GM12878 (cell line): ENCODE results near the gene KRT86. TPM values are rescaled to one million over a fixed set of nuclear protein-coding genes. Genes with fewer than 3 reads are reported as not detected.

Experiments
- ATAC-seq: fragments of 200-7000 bp; cut with Tn5 transposase; 3 replicates; pipeline ENCODE4 v1.9.1; 2020; ENCODE audit warnings: mild to moderate bottlenecking, moderate library complexity
- BruUV-seq: library from RNA; stranded (reverse); fragments of 400-500 nt; replicated peaks from 2 replicates; lab custom pipeline; 2021; lab: Mats Ljungman, UMichigan
- CTCF ChIA-PET: fragments of 300-600 bp; sonication (Branson Sonifier 250); formaldehyde crosslinking; extraction: SDS; loops from one replicate; lab custom pipeline; 2021; ENCODE audit warnings: inconsistent platforms; lab: Yijun Ruan, JAX
- POLR2A ChIA-PET: fragments of 350-600 bp; formaldehyde crosslinking; extraction: SDS; loops from one replicate; lab custom pipeline; 2021; ENCODE audit warnings: inconsistent platforms; lab: Charles Lee
- RAD21 ChIA-PET: fragments of 300-600 bp; sonication (Branson Sonifier 250); formaldehyde crosslinking; loops from one replicate; lab custom pipeline; 2023; ENCODE audit warnings: antibody characterized with exemption; ENCODE audit not compliant: unreplicated experiment; lab: Charles Lee
- SMC1A ChIA-PET: fragments of 300-600 bp; sonication (Branson Sonifier 250); formaldehyde crosslinking; loops from one replicate; lab custom pipeline; 2023; ENCODE audit not compliant: unreplicated experiment, uncharacterized antibody; lab: Charles Lee
- DNase-seq: peaks from one replicate; pipeline ENCODE4 v3.0.0-alpha.2; 2011; ENCODE audit warnings: low read depth, low spot score
- FAIRE-seq: peaks from 3 replicates; lab custom pipeline; 2011; peaks lifted over from hg19 to GRCh38; lab: Jason Lieb, UNC
- H2AFZ ChIP-seq: 2 replicates; pipeline ENCODE4 v1.6.0; 2011; ENCODE audit warnings: low read depth, low read length, control low read depth; ENCODE audit not compliant: control insufficient read depth
- H3K27ac ChIP-seq: 2 replicates; pipeline ENCODE4 v1.5.1; 2011; ENCODE audit warnings: control low read depth; ENCODE audit not compliant: control insufficient read depth, insufficient read depth
- H3K27me3 ChIP-seq, 2 experiments: replicated peaks in 1 of 2; 2 replicates each; pipeline versions ENCODE4 v1.6.0 to v1.6.1; 2011; ENCODE audit warnings: low read length in 1 of 2; ENCODE audit not compliant: control insufficient read depth in 2 of 2, insufficient read depth in 2 of 2
- H3K36me3 ChIP-seq, 2 experiments: 2 replicates each; pipeline ENCODE4 v1.5.1; 2011; ENCODE audit warnings: low read length in 1 of 2; ENCODE audit not compliant: control insufficient read depth in 2 of 2, insufficient read depth in 2 of 2
- H3K4me1 ChIP-seq: 2 replicates; pipeline ENCODE4 v1.6.1; 2011; ENCODE audit warnings: mild to moderate bottlenecking, low read length, moderate library complexity, mixed read lengths; ENCODE audit not compliant: control insufficient read depth, insufficient read depth
- H3K4me2 ChIP-seq: 2 replicates; pipeline ENCODE4 v1.6.0; 2011; ENCODE audit warnings: control low read depth; ENCODE audit not compliant: control insufficient read depth, insufficient read depth
- H3K4me3 ChIP-seq: fragments of 200-600 bp; sonication (generic); 2 replicates; pipeline ENCODE4 v1.5.1; 2016
- H3K79me2 ChIP-seq: 2 replicates; pipeline ENCODE4 v1.6.0; 2011; ENCODE audit warnings: low read length; ENCODE audit not compliant: control insufficient read depth, insufficient read depth
- H3K9ac ChIP-seq: 2 replicates; pipeline ENCODE4 v1.8.0; 2011; ENCODE audit warnings: low read length, control low read depth, mixed read lengths; ENCODE audit not compliant: control insufficient read depth, insufficient read depth
- H3K9me3 ChIP-seq: replicated peaks from 3 replicates; pipeline ENCODE4 v1.5.1; 2011; ENCODE audit warnings: mild to moderate bottlenecking, low read length; ENCODE audit not compliant: control insufficient read depth, insufficient read depth
- H4K20me1 ChIP-seq: 2 replicates; pipeline ENCODE4 v1.6.0; 2011; ENCODE audit not compliant: control insufficient read depth, insufficient read depth
- CEBPB ChIP-seq, 2 experiments: fragments of 150-350 bp in 1 of 2; IDR thresholded peaks; 2 replicates each; pipeline ENCODE4 v1.6.1; 2012 to 2014; ENCODE audit warnings: low read depth in 2 of 2, low read length in 2 of 2, borderline replicate concordance in 1 of 2, inconsistent platforms in 1 of 2
- GABPA ChIP-seq: IDR thresholded peaks from 2 replicates; pipeline ENCODE4 v1.6.1; 2014; ENCODE audit warnings: antibody characterized with exemption, low read depth, mild to moderate bottlenecking, inconsistent platforms
- HDAC6 ChIP-seq: fragments of 200-600 bp; sonication (generic); IDR thresholded peaks from one replicate; pipeline ENCODE4 v1.8.0; 2017; ENCODE audit warnings: antibody characterized with exemption; ENCODE audit not compliant: unreplicated experiment
- MYC ChIP-seq: IDR thresholded peaks from 2 replicates; pipeline ENCODE4 v1.6.1; 2011; ENCODE audit warnings: mild to moderate bottlenecking, low read length, moderate library complexity, inconsistent platforms; ENCODE audit not compliant: insufficient read depth, insufficient replicate concordance, insufficient read length, severe bottlenecking
- NFXL1 ChIP-seq: fragments of 450-650 bp; IDR thresholded peaks from 2 replicates; pipeline ENCODE4 v1.6.1; 2017; ENCODE audit warnings: antibody characterized with exemption, mild to moderate bottlenecking, borderline replicate concordance
- POU2F2 ChIP-seq: IDR thresholded peaks from 3 replicates; pipeline ENCODE4 v1.6.1; 2011; ENCODE audit warnings: low read depth, mild to moderate bottlenecking, low read length, borderline replicate concordance
- YY1 ChIP-seq: IDR thresholded peaks from 2 replicates; pipeline ENCODE4 v1.6.1; 2011; ENCODE audit warnings: low read depth, mild to moderate bottlenecking, low read length
- WGBS: methylation state at CpG from one replicate; pipeline ENCODE4 v1.1.6; 2016; ENCODE audit warnings: low lambda C conversion rate; ENCODE audit not compliant: insufficient replicate concordance, insufficient coverage; ENCODE audit errors: missing lambda C conversion rate; 5-methylcytosine and 5-hydroxymethylcytosine counted together
- in situ Hi-C: fragments of 300-500 bp; cut with MboI; formaldehyde crosslinking; loops from 9 replicates; pipeline ENCODE4 v1.14.3; 2018; ENCODE audit warnings: mixed read lengths
- intact Hi-C: fragments of 100-400 bp; cut with micrococcal nuclease; formaldehyde crosslinking; loops from one replicate; pipeline ENCODE4 v1.14.2; 2022; ENCODE audit not compliant: unreplicated experiment
- polyA plus RNA-seq, 11 experiments: library from polyadenylated mRNA; depleted of rRNA in 4 of 11; unstranded in 6 of 11; stranded (reverse) in 5 of 11; fragments of >200 nt; fragmentation: Nextera tagmentation in 4 of 11; fragmentation: Illumina TruSeq in 1 of 11; extraction: Ambion mirVana in 4 of 11; extraction: Trizol in 1 of 11; gene quantifications; 1 replicate in 1 of 11; 2 replicates in 10 of 11; pipeline versions ENCODE4 v1.2.1 to v1.2.3, GENCODE V29; 2011 to 2016; ENCODE audit warnings: inconsistent platforms in 2 of 11, missing spikeins in 2 of 11, low read depth in 1 of 11
- total RNA-seq, 4 experiments: library from RNA; depleted of rRNA in 3 of 4; stranded (reverse); fragments of >200 nt in 3 of 4; fragmentation: Illumina TruSeq in 1 of 4; extraction: Trizol in 1 of 4; gene quantifications; 2 replicates each; pipeline versions ENCODE4 v1.2.1 to v1.2.3, GENCODE V29; 2013 to 2021
- TF ChIP-seq, protein P1 (sequence below): fragments of 450-650 bp; formaldehyde crosslinking; IDR thresholded peaks from 2 replicates; pipeline ENCODE4 v1.5.0; 2022; ENCODE audit warnings: mild to moderate bottlenecking, missing genetic modification characterization
- TF ChIP-seq, protein P2 (sequence below): fragments of 450-650 bp; conservative IDR thresholded peaks from 2 replicates; pipeline ENCODE4 v1.6.1; 2017; ENCODE audit warnings: mild to moderate bottlenecking, moderate library complexity
- TF ChIP-seq, protein P3 (sequence below), 3 experiments: IDR thresholded peaks in 2 of 3; conservative IDR thresholded peaks in 1 of 3; 2 replicates each; pipeline ENCODE4 v1.5.1; 2011; ENCODE audit warnings: low read depth in 3 of 3, low read length in 3 of 3, mild to moderate bottlenecking in 3 of 3, control low read depth in 2 of 3, moderate library complexity in 2 of 3, inconsistent platforms in 1 of 3, mixed read lengths in 1 of 3; ENCODE audit not compliant: control insufficient read depth in 2 of 3, insufficient read depth in 1 of 3; ENCODE audit errors: extremely low read depth in 1 of 3

KRT86 gene
- total and polyA plus RNA-seq, 10 of the 15 experiments (the other 5 are each of a cell fraction or from before 2014, with no cell fraction given): 0.11 to 0.54 (median 0.18) TPM; not detected in 4

DNA sequence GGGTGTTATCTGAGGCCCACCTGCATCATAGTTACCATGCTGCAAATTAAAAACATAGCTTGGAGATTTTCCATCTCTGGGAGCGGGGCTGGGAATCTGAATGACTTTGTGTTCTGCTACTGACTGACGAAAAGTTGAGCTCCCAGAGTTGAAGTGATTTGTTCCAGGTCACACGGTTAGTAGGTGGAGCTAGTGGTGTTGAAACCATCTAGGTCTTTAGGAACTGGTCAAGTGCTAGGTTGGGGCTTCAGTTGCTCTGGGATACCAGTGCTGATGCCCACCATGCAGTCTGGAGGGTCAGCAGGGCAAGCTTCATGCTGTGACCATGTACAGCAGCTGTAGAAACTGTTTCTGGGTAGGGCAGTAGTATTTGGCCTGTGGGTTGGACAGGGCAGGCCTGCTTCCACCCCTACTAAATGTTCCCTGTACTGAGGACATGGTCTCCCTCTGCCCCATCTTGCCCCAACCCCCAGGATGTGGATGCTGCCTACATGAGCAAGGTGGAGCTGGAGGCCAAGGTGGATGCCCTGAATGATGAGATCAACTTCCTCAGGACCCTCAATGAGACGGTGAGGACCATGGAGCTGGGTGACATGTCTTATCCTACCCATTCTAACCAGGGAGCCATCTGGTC lies 36.1 kb upstream of the KRT86 start:
- H3K27ac ChIP-seq: no peak overlapping the region
- no peaks in the 10 kb centered on the region for H3K9me3 ChIP-seq
- H3K4me2 ChIP-seq: no peak overlapping the region
- in situ Hi-C loops (no loop called here), intact Hi-C loops (no loop called here)
- no peak overlapping the region for H3K4me3 ChIP-seq
- H3K4me1 ChIP-seq: peaks cover 2% of the 10 kb centered on the region
- H3K36me3 ChIP-seq: no peaks in the 10 kb centered on the region
- 47% methylated on average over 4 of the region's 4 CpGs for WGBS
- DNase-seq (no peak), FAIRE-seq (no peak), ATAC-seq (no peak)
- no peak overlapping the region for H2AFZ ChIP-seq
- H3K27me3 ChIP-seq: peaks cover 0 to 3% of the 10 kb centered on the region in 2 experiments; a peak in 1 of 4 replicates
- SMC1A ChIA-PET: interaction anchor here (0.7 to 1.0 kb wide), 3 partner anchors 25 to 41 kb away, joined by 3 read pairs; no protein-coding TSS in a partner anchor
- POLR2A ChIA-PET: no interaction called here
- H3K79me2 ChIP-seq: no peaks in the 10 kb centered on the region
- TF ChIP-seq, protein P1, sequence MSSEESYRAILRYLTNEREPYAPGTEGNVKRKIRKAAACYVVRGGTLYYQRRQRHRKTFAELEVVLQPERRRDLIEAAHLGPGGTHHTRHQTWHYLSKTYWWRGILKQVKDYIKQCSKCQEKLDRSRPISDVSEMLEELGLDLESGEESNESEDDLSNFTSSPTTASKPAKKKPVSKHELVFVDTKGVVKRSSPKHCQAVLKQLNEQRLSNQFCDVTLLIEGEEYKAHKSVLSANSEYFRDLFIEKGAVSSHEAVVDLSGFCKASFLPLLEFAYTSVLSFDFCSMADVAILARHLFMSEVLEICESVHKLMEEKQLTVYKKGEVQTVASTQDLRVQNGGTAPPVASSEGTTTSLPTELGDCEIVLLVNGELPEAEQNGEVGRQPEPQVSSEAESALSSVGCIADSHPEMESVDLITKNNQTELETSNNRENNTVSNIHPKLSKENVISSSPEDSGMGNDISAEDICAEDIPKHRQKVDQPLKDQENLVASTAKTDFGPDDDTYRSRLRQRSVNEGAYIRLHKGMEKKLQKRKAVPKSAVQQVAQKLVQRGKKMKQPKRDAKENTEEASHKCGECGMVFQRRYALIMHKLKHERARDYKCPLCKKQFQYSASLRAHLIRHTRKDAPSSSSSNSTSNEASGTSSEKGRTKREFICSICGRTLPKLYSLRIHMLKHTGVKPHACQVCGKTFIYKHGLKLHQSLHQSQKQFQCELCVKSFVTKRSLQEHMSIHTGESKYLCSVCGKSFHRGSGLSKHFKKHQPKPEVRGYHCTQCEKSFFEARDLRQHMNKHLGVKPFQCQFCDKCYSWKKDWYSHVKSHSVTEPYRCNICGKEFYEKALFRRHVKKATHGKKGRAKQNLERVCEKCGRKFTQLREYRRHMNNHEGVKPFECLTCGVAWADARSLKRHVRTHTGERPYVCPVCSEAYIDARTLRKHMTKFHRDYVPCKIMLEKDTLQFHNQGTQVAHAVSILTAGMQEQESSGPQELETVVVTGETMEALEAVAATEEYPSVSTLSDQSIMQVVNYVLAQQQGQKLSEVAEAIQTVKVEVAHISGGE (CRISPR knock-in tag): no peak
- no peak for TF ChIP-seq HDAC6
- TF ChIP-seq GABPA: no peak
- TF ChIP-seq NFXL1: no peak
- no peak for TF ChIP-seq MYC
- no peak for TF ChIP-seq YY1
- TF ChIP-seq POU2F2: no peak
- TF ChIP-seq, protein P2, sequence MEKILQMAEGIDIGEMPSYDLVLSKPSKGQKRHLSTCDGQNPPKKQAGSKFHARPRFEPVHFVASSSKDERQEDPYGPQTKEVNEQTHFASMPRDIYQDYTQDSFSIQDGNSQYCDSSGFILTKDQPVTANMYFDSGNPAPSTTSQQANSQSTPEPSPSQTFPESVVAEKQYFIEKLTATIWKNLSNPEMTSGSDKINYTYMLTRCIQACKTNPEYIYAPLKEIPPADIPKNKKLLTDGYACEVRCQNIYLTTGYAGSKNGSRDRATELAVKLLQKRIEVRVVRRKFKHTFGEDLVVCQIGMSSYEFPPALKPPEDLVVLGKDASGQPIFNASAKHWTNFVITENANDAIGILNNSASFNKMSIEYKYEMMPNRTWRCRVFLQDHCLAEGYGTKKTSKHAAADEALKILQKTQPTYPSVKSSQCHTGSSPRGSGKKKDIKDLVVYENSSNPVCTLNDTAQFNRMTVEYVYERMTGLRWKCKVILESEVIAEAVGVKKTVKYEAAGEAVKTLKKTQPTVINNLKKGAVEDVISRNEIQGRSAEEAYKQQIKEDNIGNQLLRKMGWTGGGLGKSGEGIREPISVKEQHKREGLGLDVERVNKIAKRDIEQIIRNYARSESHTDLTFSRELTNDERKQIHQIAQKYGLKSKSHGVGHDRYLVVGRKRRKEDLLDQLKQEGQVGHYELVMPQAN: no peak
- no peak for TF ChIP-seq CEBPB (IDR thresholded peaks at IDR 0.05; ENCODE audit: borderline replicate concordance in 1 of 2, low read depth in 2 of 2, low read length in 2 of 2)
- TF ChIP-seq, protein P3, sequence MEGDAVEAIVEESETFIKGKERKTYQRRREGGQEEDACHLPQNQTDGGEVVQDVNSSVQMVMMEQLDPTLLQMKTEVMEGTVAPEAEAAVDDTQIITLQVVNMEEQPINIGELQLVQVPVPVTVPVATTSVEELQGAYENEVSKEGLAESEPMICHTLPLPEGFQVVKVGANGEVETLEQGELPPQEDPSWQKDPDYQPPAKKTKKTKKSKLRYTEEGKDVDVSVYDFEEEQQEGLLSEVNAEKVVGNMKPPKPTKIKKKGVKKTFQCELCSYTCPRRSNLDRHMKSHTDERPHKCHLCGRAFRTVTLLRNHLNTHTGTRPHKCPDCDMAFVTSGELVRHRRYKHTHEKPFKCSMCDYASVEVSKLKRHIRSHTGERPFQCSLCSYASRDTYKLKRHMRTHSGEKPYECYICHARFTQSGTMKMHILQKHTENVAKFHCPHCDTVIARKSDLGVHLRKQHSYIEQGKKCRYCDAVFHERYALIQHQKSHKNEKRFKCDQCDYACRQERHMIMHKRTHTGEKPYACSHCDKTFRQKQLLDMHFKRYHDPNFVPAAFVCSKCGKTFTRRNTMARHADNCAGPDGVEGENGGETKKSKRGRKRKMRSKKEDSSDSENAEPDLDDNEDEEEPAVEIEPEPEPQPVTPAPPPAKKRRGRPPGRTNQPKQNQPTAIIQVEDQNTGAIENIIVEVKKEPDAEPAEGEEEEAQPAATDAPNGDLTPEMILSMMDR (IDR thresholded peaks at IDR 0.05 in 2 of 3, conservative IDR thresholded peaks at IDR 0.05 in 1 of 3; ENCODE audit: control insufficient read depth in 2 of 3, extremely low read depth in 1 of 3, insufficient read depth in 1 of 3, low read depth in 3 of 3, low read length in 3 of 3): no peak
- no peaks in the 10 kb centered on the region for H4K20me1 ChIP-seq
- no peak overlapping the region for H3K9ac ChIP-seq
- RAD21 ChIA-PET: interaction anchor here (0.7 to 1.3 kb wide), 3 partner anchors 13 to 41 kb away, joined by 3 to 4 read pairs (median 3); no protein-coding TSS in a partner anchor
- CTCF ChIA-PET: interaction anchor here (0.8 to 4.2 kb wide), 6 partner anchors 13 to 114 kb away, joined by 3 to 26 read pairs (median 5); no protein-coding TSS in a partner anchor
- no TSS peak for BruUV-seq
